Esophagus muscularis mucosa (tissue), 3 donors: ENCODE measurements around the gene IPO8.

ENCODE experiments used
- POLR2AphosphoS5 ChIP-seq, 2 donors: sonication (generic); formaldehyde crosslinking; IDR thresholded peaks; one replicate each; pipeline ENCODE4 v1.6.1; 2017; ENCODE audit warnings: antibody characterized with exemption in 2 of 2
- TF ChIP-seq, protein P1 (sequence below), 3 experiments: fragments of 200-600 bp in 2 of 3; fragments of 450-650 bp in 1 of 3; sonication (generic) in 2 of 3; IDR thresholded peaks; one replicate each; pipeline ENCODE4 v1.5.1; 2017 to 2019; ENCODE audit warnings: antibody characterized with exemption in 3 of 3, mild to moderate bottlenecking in 2 of 3, moderate library complexity in 1 of 3

DNA sequence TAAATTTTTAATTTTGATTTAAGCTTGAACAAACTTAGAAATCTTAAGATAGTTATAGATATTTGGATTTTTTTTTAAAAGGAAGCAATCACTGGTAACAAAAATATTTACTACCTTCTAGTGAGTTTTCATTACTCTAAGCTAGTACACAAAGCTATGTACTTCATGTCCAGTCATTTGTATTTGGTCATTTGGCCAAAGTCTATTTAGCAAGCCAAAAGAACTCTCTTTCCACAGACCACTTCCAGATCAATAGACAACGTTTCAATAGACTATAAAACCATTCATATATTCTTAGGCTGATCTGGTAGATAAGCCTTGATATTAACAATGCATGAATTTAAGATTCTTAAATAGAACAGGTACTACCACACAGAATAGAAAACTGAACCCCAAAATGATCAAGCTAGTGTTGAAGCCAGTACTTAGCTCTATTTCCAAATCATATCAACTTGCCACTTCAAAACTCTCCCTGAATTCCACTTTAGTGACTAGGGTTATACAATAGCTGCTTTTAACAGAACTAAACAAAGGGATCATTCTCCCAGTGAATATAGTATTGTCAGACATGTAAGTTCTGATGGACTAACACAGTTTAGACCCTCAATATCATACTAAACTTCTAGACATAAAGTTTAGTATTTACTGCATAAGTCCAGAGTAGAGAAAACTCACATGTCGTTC, 37.4 kb upstream of the IPO8 start:
- TF ChIP-seq, protein P1, sequence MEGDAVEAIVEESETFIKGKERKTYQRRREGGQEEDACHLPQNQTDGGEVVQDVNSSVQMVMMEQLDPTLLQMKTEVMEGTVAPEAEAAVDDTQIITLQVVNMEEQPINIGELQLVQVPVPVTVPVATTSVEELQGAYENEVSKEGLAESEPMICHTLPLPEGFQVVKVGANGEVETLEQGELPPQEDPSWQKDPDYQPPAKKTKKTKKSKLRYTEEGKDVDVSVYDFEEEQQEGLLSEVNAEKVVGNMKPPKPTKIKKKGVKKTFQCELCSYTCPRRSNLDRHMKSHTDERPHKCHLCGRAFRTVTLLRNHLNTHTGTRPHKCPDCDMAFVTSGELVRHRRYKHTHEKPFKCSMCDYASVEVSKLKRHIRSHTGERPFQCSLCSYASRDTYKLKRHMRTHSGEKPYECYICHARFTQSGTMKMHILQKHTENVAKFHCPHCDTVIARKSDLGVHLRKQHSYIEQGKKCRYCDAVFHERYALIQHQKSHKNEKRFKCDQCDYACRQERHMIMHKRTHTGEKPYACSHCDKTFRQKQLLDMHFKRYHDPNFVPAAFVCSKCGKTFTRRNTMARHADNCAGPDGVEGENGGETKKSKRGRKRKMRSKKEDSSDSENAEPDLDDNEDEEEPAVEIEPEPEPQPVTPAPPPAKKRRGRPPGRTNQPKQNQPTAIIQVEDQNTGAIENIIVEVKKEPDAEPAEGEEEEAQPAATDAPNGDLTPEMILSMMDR (IDR thresholded peaks at IDR 0.05) = no peak
- TF ChIP-seq POLR2AphosphoS5 (IDR thresholded peaks at IDR 0.05) = no peak
